ENCODE results near the gene JAKMIP2. TPM values are rescaled to one million over a fixed set of nuclear protein-coding genes. Genes with fewer than 3 reads are reported as not detected.

Gene JAKMIP2
- polyA plus RNA-seq, 1 of the 3 experiments (the other 2 are of a cell fraction) = 2.1 TPM

DNA sequence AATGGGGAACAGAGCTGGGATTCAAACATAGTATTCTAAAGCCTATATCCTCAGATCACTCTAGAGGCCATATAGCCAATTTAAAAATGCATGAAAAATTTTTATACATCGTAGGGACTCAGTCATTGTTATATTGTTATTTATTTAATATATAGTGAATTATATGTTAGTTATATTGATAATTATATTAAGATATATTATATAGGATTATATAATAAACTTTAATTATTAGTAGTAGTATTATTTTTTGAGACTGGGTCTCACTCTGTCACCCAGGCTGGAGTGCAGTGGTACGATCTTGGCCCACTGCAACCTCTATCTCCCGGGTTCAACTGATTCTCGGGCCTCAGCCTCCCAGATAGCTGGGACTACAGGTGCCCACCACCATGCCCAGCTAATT, 206.9 kb downstream of the JAKMIP2 start:
- H3K4me2 ChIP-seq = no peak overlapping the region
- peaks cover 0 to 4% of the 10 kb centered on the region in 2 experiments; a peak in 1 of 4 replicates for H3K4me1 ChIP-seq (ENCODE audit: control insufficient read depth in 1 of 2, insufficient read depth in 2 of 2, low read depth in 1 of 2, low read length in 1 of 2)
- no peak overlapping the region for H3K9ac ChIP-seq
- no peaks in the 10 kb centered on the region for H3K9me3 ChIP-seq
- ChIA-PET CTCF (interaction anchor here (0.5 to 8.7 kb wide), 18 partner anchors 9 to 992 kb away, joined by 3 to 118 read pairs (median 5); partner anchors contain the start of gene DPYSL3), POLR2A (no interaction called here)
- H3K9me2 ChIP-seq = no peaks in the 10 kb centered on the region
- H3K27me3 ChIP-seq (ENCODE audit: insufficient read depth) = no peaks in the 10 kb centered on the region
- H4K20me1 ChIP-seq (ENCODE audit: insufficient read depth) = no peaks in the 10 kb centered on the region
- H3K79me2 ChIP-seq (ENCODE audit: insufficient read depth) = no peaks in the 10 kb centered on the region
- TF ChIP-seq NRF1 (IDR thresholded peaks at IDR 0.05; ENCODE audit: low read depth, low read length) = no peak
- TF ChIP-seq TEAD4 (IDR thresholded peaks at IDR 0.05; ENCODE audit: borderline replicate concordance, insufficient read depth) = no peak
- no peak for TF ChIP-seq MXI1 (IDR thresholded peaks at IDR 0.05; ENCODE audit: low read depth, low read length)
- TF ChIP-seq SMC3 (IDR thresholded peaks at IDR 0.05; ENCODE audit: low read depth, low read length) = no peak
- no peak for TF ChIP-seq GABPA (IDR thresholded peaks at IDR 0.05; ENCODE audit: low read depth)
- TF ChIP-seq, protein P1, sequence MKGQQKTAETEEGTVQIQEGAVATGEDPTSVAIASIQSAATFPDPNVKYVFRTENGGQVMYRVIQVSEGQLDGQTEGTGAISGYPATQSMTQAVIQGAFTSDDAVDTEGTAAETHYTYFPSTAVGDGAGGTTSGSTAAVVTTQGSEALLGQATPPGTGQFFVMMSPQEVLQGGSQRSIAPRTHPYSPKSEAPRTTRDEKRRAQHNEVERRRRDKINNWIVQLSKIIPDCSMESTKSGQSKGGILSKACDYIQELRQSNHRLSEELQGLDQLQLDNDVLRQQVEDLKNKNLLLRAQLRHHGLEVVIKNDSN (IDR thresholded peaks at IDR 0.05; ENCODE audit: borderline replicate concordance, low read depth) = no peak
- TF ChIP-seq CHD2 (IDR thresholded peaks at IDR 0.05; ENCODE audit: low read length, partially characterized antibody) = no peak
- TF ChIP-seq TAF1 (IDR thresholded peaks at IDR 0.05; ENCODE audit: borderline replicate concordance, low read depth, low read length) = no peak
- TF ChIP-seq, protein P2, sequence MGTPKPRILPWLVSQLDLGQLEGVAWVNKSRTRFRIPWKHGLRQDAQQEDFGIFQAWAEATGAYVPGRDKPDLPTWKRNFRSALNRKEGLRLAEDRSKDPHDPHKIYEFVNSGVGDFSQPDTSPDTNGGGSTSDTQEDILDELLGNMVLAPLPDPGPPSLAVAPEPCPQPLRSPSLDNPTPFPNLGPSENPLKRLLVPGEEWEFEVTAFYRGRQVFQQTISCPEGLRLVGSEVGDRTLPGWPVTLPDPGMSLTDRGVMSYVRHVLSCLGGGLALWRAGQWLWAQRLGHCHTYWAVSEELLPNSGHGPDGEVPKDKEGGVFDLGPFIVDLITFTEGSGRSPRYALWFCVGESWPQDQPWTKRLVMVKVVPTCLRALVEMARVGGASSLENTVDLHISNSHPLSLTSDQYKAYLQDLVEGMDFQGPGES (IDR thresholded peaks at IDR 0.05; ENCODE audit: low read depth, low read length) = no peak
- TF ChIP-seq FOSL2 (IDR thresholded peaks at IDR 0.05; ENCODE audit: borderline replicate concordance, low read depth) = no peak
- TF ChIP-seq, protein P3, sequence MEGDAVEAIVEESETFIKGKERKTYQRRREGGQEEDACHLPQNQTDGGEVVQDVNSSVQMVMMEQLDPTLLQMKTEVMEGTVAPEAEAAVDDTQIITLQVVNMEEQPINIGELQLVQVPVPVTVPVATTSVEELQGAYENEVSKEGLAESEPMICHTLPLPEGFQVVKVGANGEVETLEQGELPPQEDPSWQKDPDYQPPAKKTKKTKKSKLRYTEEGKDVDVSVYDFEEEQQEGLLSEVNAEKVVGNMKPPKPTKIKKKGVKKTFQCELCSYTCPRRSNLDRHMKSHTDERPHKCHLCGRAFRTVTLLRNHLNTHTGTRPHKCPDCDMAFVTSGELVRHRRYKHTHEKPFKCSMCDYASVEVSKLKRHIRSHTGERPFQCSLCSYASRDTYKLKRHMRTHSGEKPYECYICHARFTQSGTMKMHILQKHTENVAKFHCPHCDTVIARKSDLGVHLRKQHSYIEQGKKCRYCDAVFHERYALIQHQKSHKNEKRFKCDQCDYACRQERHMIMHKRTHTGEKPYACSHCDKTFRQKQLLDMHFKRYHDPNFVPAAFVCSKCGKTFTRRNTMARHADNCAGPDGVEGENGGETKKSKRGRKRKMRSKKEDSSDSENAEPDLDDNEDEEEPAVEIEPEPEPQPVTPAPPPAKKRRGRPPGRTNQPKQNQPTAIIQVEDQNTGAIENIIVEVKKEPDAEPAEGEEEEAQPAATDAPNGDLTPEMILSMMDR (IDR thresholded peaks at IDR 0.05) = no peak
- TF ChIP-seq POLR2AphosphoS5 (IDR thresholded peaks at IDR 0.05; ENCODE audit: low read depth, low read length) = no peak
- TF ChIP-seq JUND (IDR thresholded peaks at IDR 0.05) = no peak
- no peak for TF ChIP-seq RCOR1 (IDR thresholded peaks at IDR 0.05; ENCODE audit: low read length)
- TF ChIP-seq GATA2 (CRISPR knock-in tag; IDR thresholded peaks at IDR 0.05) = no peak
- TF ChIP-seq TCF12 (IDR thresholded peaks at IDR 0.05) = no peak
- no peaks in the 10 kb centered on the region for H3K36me3 ChIP-seq (replicated peaks in 1 of 2; ENCODE audit: control insufficient read depth in 1 of 2, insufficient read depth in 2 of 2, low read length in 1 of 2)
- no peak overlapping the region for H2AFZ ChIP-seq (ENCODE audit: low read depth)
- peaks cover 3% of the 10 kb centered on the region for H3F3A ChIP-seq (replicated peaks; ENCODE audit: insufficient read depth)
- no peak overlapping the region for H3K27ac ChIP-seq (ENCODE audit: low read depth in 2 of 2, low read length in 1 of 2)
- 86% methylated on average over 4 of the region's 4 CpGs for WGBS (ENCODE audit: low lambda C conversion rate)
- no peak for DNase-seq
- H3K4me3 ChIP-seq (ENCODE audit: low read depth in 2 of 2, low read length in 1 of 2) = no peak overlapping the region
